ENCODE results near the gene SLC9A4.

DNA sequence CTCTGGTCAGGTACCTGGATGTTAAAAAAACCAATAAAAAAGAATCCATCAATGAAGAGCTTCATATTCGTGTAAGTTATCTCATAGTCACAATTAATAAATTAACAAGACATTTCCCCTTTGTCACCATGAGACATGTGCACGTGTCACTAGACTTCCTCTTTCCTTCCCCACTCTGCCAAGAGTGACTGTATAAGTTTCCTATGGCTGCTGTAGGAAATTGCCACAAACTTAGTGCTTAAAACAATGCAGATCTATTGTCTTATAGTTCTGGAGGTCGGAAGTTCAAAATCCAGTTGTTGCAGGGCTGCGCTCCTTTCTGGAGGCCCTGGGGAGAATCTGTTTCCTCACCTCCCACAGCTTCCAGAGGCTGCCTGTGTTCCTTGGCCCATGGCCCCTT, 35.8 kb downstream of the SLC9A4 start:
- TF ChIP-seq POLR2A (IDR thresholded peaks at IDR 0.05) (no peak), EP300 (IDR thresholded peaks at IDR 0.05) (no peak)
- TF ChIP-seq, protein P1, sequence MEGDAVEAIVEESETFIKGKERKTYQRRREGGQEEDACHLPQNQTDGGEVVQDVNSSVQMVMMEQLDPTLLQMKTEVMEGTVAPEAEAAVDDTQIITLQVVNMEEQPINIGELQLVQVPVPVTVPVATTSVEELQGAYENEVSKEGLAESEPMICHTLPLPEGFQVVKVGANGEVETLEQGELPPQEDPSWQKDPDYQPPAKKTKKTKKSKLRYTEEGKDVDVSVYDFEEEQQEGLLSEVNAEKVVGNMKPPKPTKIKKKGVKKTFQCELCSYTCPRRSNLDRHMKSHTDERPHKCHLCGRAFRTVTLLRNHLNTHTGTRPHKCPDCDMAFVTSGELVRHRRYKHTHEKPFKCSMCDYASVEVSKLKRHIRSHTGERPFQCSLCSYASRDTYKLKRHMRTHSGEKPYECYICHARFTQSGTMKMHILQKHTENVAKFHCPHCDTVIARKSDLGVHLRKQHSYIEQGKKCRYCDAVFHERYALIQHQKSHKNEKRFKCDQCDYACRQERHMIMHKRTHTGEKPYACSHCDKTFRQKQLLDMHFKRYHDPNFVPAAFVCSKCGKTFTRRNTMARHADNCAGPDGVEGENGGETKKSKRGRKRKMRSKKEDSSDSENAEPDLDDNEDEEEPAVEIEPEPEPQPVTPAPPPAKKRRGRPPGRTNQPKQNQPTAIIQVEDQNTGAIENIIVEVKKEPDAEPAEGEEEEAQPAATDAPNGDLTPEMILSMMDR (IDR thresholded peaks at IDR 0.05), result no peak

All from ovary (tissue), 3 donors.